PC-9 (cell line): ENCODE measurements around the gene SESN3.

ENCODE experiments used
- EZH2 ChIP-seq: fragments of 200-600 bp; sonication (generic); IDR thresholded peaks from 2 replicates; pipeline ENCODE4 v1.8.0; 2017; ENCODE audit warnings: antibody characterized with exemption, low read depth
- TF ChIP-seq, protein P1 (sequence below): fragments of 200-600 bp; sonication (generic); conservative IDR thresholded peaks from 2 replicates; pipeline ENCODE4 v1.6.1; 2017; ENCODE audit warnings: mixed run types, antibody characterized with exemption, mild to moderate bottlenecking, moderate library complexity

DNA sequence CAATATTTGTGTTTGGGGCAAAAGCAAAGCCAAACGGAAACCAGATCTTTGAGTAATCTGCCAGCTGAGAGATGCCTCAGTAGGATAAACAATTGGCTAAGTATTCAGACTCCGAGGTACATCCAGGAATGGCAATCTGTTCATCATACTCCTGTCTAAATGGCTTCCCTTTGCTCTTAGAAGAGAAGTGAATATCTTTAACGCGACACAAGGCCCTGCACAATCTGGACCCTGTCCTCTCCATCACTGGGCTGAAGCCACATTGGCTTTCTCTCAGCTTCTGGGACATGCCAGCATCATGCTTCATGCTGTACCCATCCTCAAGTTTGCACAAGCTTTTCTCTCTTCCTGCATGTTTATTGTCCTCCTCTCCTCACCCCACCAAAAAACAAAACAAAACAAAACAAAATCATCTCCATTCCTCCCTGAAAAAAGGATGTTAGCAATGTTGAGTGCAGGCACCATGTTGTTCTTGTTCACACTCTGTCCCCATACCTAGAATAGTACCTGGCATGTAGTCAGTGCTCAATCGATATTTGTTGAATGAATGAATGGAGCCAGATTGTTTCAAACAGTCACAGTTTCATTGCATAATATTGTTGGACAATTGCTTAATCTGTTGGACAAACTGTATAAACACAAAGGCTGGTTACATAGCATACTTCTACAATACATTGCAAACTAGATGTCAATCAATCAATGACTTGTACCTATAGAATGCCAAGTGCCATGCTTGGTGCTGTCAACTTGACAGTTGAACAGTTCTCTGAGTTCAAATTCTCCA, 38.2 kb upstream of the SESN3 start:
- TF ChIP-seq, protein P1, sequence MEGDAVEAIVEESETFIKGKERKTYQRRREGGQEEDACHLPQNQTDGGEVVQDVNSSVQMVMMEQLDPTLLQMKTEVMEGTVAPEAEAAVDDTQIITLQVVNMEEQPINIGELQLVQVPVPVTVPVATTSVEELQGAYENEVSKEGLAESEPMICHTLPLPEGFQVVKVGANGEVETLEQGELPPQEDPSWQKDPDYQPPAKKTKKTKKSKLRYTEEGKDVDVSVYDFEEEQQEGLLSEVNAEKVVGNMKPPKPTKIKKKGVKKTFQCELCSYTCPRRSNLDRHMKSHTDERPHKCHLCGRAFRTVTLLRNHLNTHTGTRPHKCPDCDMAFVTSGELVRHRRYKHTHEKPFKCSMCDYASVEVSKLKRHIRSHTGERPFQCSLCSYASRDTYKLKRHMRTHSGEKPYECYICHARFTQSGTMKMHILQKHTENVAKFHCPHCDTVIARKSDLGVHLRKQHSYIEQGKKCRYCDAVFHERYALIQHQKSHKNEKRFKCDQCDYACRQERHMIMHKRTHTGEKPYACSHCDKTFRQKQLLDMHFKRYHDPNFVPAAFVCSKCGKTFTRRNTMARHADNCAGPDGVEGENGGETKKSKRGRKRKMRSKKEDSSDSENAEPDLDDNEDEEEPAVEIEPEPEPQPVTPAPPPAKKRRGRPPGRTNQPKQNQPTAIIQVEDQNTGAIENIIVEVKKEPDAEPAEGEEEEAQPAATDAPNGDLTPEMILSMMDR: no peak
- TF ChIP-seq EZH2: no peak
